GM19099 (cell line): ENCODE data around the gene RETREG2.

ENCODE experiments used
- POLR2A ChIP-seq: IDR thresholded peaks from 3 replicates; pipeline ENCODE4 v1.6.1; 2011; ENCODE audit warnings: low read depth; ENCODE audit not compliant: insufficient read length; ENCODE audit errors: extremely low read depth

The RETREG2 gene

DNA sequence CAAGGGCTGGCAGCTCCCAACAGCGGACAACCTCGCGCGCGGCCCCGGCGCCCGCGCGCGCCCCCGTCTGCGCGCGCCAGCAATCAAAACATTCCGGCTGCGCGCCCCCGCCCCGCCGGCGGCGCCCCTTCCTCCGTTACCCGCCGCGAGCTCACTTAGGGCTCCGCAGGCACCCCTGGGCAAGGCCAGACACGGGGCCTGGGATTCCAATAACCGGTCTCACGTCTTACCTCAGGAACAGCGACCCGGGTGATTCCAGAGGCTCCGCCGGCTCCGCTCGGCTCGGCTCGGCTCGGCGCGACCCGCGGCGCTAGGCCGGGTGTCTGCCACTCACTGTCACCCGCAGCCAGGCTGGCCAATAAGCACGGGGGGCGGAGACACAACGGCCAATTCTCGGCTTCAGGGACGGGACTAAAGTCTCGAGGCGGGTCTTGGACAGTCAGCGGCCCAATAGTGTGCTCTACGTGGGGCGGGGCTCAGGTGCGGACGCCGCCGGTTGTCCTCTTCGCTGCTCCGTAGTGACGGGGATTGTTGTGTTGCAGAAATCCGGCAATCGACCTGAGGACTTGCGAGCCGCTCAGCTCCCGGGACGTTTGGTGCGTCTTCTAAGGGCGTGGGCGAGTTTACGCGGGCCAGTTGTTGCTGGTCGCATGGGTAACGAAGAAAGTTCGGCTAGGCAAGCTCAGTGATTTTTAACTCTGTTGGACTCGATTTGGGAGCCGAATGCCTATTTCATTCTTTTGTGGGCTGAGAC, 51.4 kb downstream of the RETREG2 start, which contains the start of the genes ANKZF1 and ATG9A:
TSS of gene ANKZF1 (plus strand) at position 502 of the 754 bp plus-strand sequence. CDS start 452 bp downstream, outside the sequence.
TSS of gene ATG9A (minus strand) at position 332 of the 754 bp plus-strand sequence. CDS start 1,612 bp downstream, outside the sequence.
- peak; percentile 80 for TF ChIP-seq POLR2A

DNA sequence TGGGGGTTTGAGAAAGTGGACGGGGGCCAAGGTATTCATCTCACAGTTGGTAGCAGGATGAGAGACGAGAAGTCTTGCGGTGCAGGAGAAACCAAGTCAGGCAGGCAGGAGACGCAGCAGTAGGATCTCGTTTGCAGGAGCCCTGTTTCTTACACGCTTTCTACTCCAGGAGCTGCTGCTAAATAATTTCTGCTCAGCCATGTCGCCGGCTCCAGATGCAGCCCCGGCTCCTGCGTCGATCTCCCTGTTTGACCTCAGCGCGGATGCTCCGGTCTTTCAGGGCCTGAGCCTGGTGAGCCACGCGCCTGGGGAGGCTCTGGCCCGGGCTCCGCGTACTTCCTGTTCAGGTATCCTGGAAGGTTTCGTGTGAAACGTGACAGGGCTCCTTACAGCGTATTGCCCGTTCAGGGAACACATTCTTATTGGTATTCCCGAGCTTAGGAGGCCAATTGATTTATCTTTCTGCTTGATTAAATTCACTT, 52.0 kb downstream of the RETREG2 start:
- no peak for TF ChIP-seq POLR2A

DNA sequence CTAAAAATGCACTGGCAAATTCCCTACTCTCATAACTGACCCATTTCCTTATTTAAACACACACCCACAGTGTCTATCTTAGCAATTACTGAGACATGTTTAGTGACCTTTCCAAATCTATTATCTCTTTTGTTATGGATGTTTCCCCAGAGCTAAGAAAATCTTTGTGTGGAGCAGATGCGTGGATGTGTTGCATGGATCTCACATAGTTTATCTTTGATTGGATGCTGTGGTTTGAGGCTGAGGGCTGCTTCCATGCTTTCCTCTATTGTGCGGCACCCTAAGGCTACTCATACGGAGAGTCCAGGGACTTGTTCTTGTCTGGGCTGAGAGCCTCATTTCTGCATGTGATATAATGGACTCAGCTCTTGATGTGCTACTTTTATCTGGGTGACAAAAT, 56.3 kb downstream of the RETREG2 start:
- no peak for TF ChIP-seq POLR2A
